ENCODE data around the gene TNK2.

DNA sequence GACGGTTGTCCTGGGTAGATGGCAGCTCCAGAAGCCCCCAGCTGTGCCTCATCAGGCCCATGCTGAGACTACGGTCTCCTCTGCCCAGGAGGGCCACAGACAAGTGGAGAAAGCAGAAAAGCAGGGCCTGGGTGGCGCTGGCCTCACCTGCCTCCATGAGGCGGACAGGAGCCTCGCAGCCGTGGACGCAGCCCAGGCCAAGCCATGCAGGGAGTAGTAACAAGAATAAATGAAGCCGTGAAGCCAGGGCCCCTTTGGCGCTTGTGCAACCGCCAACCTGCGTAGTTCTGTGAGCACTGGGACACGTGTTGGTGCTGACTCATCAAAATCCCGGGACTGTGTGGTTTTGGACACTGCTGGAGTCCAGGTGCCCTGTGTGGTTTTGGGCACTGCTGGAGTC is 84.4 kb downstream of the TNK2 start:
- TF ChIP-seq, protein P1, sequence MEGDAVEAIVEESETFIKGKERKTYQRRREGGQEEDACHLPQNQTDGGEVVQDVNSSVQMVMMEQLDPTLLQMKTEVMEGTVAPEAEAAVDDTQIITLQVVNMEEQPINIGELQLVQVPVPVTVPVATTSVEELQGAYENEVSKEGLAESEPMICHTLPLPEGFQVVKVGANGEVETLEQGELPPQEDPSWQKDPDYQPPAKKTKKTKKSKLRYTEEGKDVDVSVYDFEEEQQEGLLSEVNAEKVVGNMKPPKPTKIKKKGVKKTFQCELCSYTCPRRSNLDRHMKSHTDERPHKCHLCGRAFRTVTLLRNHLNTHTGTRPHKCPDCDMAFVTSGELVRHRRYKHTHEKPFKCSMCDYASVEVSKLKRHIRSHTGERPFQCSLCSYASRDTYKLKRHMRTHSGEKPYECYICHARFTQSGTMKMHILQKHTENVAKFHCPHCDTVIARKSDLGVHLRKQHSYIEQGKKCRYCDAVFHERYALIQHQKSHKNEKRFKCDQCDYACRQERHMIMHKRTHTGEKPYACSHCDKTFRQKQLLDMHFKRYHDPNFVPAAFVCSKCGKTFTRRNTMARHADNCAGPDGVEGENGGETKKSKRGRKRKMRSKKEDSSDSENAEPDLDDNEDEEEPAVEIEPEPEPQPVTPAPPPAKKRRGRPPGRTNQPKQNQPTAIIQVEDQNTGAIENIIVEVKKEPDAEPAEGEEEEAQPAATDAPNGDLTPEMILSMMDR (IDR thresholded peaks at IDR 0.05), result no peak
- TF ChIP-seq EZH2 (IDR thresholded peaks at IDR 0.05; ENCODE audit: borderline replicate concordance, insufficient read depth, low read depth, low read length, poor library complexity, severe bottlenecking), result no peak
